ENCODE measurements around the gene OR10D3.

GRCh38 chr11:124152770-124153407 is 30.3 kb upstream of the OR10D3 start:
- TF ChIP-seq EZH2 (IDR thresholded peaks at IDR 0.05; ENCODE audit: insufficient read depth, poor library complexity, severe bottlenecking) (no peak), EZH2phosphoT487 (IDR thresholded peaks at IDR 0.05; ENCODE audit: insufficient read depth, low read depth) (no peak)
